SIG-M5 (cell line): ENCODE data around the gene LIN7A.

Experiments
- DNase-seq: peaks from one replicate; lab custom pipeline; 2025; lab: John Stamatoyannopoulos, UW

The LIN7A gene

DNA sequence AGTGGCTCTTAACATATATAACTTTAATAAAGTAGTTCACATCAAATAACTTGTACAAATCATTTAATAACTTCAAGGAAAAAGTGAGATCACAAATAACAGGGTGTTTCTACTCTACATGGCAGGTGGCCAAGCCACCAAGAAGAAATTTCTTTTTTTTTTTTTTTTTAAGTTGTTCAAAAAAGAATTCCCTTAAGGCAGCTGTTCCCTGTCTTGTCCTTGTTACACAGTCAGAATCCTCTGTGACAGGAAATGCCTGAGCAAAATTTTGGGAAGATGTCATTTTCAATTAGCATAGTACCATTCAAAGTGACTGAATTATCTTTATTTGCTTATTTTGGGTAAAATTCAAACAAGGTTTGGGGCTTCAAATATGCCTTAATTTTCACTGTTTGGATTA is 79.4 kb downstream of the LIN7A start:
- no peak for DNase-seq

DNA sequence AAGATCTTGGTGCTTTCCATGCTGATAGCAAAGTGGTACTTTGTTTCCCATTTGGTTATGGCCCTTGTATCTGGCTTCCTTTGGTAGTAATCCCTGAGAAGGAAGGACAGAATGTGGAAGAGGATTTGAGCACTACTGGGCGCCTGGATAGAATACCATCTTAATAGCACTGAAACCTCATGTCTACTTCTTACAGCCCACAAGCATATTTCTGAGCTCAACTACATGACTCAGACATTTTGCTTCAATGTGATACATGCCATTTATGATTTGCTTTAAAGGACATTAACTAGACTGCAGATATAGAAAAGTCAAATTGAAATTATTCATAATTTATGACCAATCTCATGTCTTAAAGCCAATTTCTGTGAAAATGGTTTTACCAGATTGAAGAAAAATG is 80.4 kb downstream of the LIN7A start:
- no peak for DNase-seq

DNA sequence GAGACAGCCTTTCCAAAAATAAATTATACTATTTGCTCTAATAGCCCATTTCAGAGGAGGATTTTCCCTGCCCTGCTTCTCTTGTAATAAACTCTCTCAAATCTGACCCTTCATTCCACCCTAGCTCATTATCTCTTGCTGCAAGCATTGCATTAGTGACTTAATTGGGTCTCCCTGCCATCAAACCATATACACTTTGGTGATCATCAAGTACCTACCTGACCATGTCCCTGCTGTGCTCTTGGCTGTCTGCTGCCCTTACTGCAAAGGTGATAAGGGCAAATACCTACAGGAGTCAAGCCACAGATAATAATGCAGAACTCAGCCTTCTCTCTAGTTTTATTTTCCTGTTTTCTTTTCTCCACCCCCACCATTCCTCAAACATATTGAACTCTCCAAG is 88.4 kb downstream of the LIN7A start:
- DNase-seq: no peak

DNA sequence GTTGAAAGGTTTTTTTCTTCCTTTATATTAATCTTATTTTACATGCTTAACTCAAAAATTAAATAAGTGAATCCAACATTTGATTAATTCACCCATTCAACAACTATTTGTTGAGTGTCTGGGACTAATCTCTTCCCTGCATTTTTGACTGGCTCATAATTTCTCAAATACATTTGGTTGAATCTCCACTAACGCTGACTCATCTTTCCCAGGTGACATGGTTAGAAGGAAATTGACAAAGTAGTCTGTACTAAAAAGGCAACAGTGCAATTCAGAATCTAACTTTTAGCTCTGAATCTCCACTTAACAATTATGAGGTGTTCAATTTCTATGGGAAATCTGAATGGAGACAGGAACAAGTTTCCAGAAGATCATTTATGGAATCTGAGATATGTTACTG is 88.9 kb downstream of the LIN7A start:
- no peak for DNase-seq

DNA sequence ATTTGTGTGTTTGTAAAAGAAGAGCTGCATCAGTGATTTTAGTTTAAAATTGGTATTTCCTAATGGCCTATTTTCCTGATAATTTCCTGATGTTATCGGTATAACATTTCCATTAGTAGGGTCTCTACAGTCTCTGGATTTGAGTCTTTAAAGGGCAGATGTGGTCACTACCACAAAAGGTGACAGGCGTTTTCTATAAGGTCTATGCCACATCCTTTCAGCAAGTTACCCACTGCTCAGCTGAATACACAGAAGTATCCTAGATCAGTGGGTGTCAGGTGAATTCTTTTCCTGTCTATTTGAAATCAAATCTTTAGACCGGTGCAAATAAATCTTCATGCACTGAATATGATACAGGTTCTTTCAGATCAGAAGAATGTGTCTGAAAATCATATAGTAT is 90.2 kb downstream of the LIN7A start:
- DNase-seq: no peak

DNA sequence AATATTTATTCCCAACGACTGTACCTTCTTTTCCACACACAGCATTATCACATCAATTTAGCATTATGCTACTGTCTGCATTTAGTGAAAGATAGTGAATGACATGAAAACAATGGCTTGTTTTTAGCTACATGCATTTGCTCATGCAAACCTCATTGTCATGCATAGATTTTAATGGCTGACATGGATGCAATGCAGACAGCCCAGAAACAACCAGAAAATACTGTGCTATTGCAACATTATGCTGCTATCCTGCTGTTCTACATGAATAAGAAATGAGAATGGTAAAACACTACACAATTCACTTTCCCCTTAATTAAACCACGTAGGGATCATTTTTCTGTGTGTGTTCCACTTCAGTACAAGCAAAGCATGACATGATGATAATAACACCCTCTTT is 90.8 kb downstream of the LIN7A start:
- DNase-seq: no peak

DNA sequence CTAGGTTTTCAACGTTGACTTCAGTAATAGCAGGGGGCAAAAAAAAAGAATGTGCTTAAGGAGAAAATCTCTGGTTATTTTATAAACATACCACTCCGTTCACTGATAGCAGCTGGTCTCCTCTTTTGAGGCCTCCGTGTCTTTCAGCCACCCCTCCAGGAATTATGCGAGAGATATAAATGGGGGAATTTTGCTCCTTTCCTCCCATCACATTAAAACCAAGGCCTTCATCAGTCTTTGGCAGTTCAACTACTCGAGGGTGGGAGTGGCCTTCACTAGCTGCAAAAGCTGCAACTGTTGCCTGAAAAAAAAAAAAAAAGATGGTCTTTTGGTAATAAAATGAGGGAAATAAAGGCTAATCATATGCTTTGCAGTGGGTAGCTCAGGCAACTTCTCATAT is 92.1 kb downstream of the LIN7A start:
- no peak for DNase-seq

DNA sequence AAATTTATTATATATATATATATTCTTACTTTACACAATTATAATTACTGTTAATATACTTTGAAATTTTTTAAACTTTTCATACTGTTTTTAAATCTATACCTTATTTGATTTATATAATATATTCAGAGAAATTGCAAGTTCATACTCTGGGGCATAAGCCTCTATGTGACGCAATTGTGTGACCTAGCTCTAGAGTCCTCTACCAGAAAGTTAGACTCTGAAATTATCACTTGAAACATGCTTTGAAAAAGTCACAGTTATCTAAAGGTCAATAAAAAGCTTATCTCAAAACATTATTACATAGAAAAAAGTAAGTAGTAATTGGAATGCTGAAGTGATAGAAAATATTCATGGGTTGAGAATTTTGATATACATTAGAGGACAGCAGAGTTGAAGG is 93.8 kb downstream of the LIN7A start:
- DNase-seq: no peak

DNA sequence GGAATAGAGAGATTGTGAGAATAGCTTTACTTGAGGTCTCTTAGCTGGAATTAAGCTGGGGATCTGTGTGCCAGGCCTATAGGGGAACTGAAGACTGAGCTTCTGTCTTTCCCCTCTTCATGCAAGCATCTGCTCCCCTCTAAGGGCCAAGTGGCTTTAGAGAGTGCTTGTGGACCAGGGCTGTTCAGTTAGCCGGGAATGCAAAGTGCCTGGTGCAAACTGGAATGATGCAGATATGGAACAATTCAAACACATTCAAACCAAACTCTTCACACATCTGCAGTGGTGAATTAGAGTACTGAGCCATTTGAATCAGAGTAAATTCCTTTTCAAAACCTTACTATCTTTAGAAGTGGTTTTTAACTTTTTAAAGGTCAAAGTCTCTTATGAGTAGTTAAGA is 99.0 kb downstream of the LIN7A start:
- no peak for DNase-seq

DNA sequence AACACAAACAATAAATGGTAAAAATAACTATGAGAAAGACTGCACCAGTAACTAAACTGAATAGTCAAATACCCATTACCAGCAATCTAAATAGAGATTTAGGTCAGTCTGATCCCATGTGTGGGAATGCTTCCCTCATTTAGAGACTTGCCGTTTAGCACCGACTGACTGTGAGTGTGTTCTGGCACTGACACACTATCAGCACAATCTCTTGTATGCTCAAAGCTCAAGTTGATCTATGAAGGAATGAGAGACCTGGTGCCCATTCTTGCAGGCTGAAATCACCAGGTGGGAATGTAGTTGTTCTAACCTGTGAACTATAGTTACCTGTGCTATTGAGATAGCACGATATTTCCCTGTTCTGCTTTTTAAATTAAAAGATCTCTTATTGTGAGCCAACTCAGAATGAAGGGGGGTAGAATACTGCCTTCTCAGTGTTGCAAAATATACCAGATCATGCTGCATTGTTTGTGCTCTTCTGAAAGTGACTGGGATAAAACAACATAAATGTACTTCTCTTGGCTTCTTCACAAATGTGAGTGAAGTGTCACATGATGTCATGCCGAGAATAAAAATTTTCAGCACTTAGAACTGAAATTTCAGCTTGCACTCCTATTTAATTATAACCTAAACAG is 99.6 kb downstream of the LIN7A start:
- no peak for DNase-seq

DNA sequence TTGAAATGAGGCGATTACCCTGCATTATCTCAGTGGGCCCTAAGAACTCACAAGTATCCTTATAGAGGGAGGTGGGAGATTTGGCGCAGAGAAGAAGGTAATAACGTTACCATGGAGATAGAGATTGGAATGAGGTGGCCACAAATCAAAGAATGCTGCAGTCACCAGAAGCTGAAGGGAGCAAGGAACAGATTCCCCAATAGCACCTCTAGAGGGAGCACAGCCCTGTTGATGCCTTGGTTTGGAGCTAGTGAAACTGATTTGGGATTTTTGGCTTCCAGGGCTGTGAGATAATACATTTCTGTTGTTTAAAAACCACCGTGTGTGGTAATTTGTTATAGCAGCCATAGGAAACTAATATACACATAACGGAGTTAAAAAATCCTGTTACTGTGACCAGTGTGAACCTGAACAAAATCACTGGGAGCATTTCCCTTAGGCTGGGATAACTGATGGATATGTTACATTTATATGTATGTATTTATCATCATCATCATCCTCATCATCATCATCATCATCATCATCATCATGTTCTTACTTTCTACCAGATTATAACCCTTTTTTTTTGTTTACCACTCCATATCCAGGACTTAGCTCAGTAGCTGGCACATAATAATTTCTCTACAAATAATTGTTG is 100.3 kb downstream of the LIN7A start:
- no peak for DNase-seq

DNA sequence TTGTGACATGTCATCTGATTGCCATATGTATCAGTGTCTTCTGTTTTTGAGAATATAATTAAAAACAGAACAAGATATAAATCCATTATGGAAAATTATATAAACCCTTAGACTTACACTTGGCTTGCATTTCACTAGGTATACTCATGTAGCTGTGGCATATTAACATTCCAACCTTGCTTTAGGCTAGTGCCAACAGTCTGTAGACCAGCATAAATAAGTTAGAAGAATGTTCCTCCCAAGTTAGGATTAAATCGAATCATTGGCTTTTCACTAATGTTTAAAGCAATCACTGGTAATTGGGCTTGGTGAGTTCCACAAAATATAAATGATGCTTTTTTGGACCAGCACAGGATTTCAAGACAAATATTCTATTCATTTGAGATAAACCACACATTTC is 103.0 kb downstream of the LIN7A start:
- DNase-seq: no peak

DNA sequence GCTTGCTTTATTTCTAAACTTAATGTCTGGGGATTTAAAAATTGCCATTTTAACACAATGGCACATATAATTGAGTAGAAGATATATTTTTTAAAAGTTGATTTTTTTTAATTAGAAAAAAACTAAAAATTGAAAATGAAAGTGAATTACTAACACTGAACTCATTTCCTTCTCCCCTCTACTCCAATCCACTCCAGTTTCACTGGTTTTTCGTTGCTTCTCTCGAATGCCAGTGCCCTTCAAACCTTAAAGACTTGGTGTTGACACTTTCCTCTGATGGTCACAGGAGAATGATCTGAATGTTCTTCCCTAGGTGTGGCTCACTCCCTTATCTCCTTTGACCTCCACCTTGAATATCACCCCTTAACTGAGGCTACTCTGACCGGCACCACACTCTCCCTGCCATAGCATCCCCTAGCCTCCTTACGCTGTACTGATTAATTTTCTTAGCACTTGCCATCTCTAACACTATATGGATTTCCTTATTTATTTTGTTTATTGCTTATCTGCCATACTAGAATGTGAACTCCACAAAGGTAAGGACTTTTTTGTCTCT is 107.1 kb downstream of the LIN7A start:
- DNase-seq: no peak

DNA sequence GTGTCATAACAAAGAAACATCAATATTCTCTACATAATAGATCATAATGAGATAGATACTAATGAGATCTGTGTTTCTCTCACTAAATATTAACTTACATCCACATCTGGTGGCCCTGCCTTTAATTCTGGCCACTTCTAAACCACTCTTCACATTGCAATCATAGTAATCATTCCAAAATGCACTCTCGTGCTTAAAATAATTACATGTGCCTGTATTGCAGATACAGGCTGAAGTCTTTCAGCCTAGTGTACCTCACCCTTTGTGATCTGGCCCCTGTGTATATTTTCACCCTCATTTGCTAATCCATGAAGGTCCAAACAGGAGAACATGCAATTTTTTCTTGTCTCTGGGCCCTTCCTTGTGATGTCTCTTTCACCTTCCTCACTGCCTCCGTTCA is 108.0 kb downstream of the LIN7A start:
- no peak for DNase-seq

DNA sequence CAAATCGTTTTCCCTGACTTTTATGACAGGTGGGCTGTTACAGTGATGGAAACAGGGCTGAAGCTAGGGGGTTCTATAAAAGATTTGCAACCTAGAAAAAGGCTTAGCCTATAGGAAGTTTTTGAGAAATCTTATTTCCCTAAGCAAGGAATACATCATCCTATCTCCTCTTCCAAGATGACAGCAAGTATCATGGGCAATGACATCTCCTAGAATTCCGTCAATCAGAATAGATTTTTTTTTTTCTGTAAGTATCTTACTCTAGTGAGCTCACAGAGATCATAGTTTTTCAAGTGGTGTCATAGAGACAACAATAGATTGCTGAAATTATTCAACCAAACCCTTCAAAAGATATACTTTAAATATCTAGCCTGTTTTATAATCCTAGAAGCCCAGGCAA is 112.2 kb downstream of the LIN7A start:
- no peak for DNase-seq

DNA sequence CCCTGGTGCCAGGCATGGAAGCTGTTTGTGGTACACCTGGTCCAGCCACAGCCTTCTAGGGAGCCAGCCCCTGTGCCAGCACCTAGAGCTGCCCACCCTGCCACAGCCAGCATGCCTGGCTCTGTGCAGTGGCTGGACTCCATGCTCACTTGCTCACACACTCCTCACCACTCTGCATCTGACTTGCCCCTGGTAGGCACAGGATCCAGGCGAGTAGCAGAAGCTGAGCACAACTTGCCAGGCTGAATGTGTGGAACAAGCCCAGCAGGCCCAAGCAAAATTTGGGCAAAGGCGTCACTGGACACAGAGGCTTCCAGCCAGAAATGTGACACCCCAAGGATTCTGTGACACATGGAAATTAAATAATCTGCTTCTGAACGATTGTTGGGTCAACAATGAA is 114.3 kb downstream of the LIN7A start:
- DNase-seq: no peak

DNA sequence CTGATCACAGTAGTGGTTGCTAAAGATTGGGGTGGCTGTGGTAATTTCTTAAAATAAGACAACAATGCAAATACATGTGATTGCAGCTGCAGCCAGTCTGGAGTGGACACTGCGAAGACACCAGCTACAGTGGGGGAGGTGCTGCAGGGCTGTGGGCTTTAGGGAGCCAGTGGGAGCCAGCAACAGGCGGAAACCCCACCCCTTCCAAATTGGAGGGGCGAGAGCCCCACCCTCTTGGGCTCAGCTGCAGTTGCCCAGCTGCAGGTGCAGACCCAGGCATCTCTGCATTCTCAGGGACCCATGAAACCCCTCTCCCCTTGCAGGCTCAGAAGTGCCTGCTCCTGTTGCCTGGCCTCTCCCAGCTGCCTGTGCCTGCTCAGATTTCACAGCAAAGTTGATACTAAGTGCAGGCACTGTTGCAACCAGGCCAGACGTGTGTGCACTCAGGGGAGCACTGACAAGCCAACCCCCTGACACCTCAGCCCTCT is 116.2 kb downstream of the LIN7A start:
- DNase-seq: no peak

DNA sequence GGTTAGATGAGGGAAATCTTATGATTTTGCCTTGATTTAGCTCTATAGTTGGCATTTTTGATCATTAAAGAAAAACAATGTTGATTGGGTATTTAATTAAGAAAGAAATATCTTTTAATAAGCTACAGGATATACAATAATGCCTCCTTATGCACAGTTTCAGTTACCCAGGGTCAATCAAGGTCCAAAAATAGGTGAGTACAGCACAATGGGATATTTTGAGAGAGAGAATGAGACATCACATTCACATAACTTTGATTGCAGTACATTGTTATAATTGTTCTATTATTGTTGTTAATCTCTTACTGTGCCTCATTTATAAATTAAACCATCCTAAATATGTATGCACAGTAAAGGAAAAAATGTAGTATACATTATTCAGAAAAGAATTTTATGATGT is 118.9 kb downstream of the LIN7A start:
- DNase-seq: no peak

DNA sequence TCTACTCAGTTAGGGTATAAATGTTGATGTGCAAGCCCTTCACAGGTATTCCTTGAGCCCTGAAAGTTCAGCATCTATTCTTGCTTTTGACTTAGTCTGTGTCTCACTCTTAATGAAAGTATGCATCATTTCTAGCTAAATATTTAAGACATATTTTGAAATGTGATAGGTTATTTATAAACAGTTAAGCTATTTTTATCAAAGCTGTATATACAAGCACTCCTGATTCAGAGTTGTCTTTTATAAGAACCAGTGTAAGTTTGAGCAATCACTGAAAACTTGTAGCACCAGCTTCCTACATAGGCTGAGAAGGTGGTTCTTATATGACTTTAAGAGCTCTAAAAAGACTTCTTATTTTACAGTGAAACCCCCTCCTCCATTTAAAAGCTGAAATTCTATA is 122.4 kb downstream of the LIN7A start:
- no peak for DNase-seq

DNA sequence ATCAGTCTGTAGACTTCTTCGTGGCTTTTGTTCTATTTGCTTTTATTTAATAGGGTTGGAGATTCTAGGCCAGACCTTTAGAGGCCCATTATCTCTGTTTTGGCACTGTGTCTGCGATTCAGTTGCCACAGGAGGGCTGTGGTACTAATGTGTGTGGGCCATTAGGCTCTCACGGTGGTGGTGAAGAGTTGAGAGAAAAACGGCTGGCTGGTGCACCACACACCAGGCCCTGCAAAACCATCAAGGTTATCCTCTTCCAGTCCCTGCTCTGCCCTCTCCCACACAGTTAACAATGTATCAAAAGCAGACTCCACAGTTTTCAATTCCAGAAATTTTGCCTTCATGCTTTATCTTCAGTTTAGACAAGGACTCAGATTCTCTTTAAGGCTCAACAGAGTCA is 123.3 kb downstream of the LIN7A start:
- DNase-seq: no peak

DNA sequence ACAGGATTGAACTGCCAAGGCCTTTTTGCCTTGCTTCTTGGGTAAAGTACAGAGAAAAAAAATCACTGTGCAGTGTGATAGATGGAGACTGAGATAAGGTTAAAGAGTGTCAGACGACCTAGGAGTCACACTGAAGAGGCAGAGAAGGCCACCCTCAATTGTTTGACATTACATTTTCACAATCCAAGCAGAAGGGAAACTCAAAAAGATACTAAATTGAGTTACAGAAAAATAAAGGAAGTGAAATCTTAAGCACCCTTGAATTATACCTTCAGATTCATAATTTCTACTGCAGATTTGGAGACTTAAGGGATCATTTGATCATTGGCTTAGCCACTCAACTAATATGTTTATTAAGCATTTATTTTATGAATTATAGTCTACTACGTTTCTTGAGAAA is 123.9 kb downstream of the LIN7A start:
- no peak for DNase-seq

DNA sequence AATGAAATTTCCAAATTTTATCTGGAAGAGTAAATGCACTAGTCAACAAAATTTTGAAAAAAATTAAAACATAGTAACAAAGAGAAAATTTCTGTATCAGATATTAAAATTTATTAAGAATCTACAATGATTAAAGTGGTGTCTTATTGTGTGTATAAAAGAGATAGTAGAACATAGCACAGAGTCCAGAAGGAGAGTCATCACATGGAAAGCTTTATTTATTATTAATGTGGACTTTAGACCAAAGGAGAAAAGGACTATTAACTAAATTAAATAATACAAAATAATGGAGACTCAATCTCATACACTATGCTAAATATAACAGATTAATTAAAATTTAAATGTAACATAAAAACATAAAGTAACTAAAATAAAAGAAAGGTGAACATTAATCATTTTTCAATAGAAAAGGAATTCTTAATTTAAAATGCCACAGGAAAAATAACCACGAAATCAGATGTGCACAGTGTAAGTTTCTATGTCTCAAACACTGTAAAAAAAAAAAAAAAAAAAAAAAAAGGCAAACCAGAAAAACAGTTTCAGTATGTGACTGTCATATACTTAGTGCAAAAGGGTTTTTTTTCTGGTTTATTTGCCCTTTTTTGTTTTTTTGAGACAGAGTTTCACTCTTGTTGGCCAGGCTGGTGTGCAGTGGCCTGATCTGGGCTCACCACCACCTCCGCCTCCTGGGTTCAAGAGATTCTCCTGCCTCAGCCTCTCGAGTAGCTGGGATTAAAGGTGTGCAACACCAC is 125.6 kb downstream of the LIN7A start:
- DNase-seq: no peak

DNA sequence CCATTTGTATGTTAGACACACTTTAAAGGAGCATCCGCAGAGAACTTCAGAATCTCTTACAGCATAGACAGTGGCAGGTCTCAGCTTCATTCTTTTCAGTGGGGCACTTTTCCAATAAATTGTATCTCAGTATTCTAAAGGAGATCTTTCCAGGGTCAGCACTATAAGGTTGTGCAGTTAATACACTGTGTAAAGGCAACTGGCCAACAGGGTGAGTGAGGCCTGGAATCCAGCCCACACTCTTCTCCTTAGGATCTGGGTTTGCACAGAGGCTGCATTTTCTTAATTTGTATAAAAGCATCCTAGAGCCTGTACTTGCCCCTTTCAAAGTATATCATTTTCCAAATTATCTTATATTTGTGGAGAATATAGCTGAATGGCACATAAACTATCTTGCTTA is 126.9 kb downstream of the LIN7A start:
- DNase-seq: no peak
